Esophagus squamous epithelium (tissue), 5 donors: ENCODE results near the gene CREBBP. TPM values are rescaled to one million over a fixed set of nuclear protein-coding genes. Genes with fewer than 3 reads are reported as not detected.

Experiments used
- DNase-seq: peaks from one replicate; lab custom pipeline; 2025; lab: John Stamatoyannopoulos, UW
- H3K27ac ChIP-seq, 4 donors: fragments of 200-600 bp; sonication (generic); one replicate each; pipeline ENCODE4 v1.5.1; 2016 to 2019; ENCODE audit warnings: mild to moderate bottlenecking in 1 of 4
- H3K27me3 ChIP-seq, 4 donors: fragments of 200-600 bp; sonication (generic); 1 replicate in 3 of 4; 2 replicates in 1 of 4; pipeline versions ENCODE4 v1.5.1 to v1.6.0; 2017 to 2021; ENCODE audit warnings: antibody characterized with exemption in 1 of 4
- H3K36me3 ChIP-seq, 3 donors: fragments of 200-600 bp; sonication (generic); one replicate each; pipeline ENCODE4 v1.5.1; 2016 to 2019
- H3K4me1 ChIP-seq, 3 donors: fragments of 200-600 bp; sonication (generic); one replicate each; pipeline ENCODE4 v1.5.1; 2017 to 2019
- H3K4me3 ChIP-seq, 4 donors: fragments of 200-600 bp; sonication (generic); 1 replicate in 3 of 4; 2 replicates in 1 of 4; pipeline ENCODE4 v1.5.1; 2016 to 2019; ENCODE audit warnings: mild to moderate bottlenecking in 2 of 4, moderate library complexity in 1 of 4
- H3K9me3 ChIP-seq, 3 donors: fragments of 200-600 bp; sonication (generic); one replicate each; pipeline ENCODE4 v1.5.1; 2016 to 2019
- POLR2A ChIP-seq, 4 donors: fragments of 450-650 bp; IDR thresholded peaks; one replicate each; pipeline ENCODE4 v1.6.1; 2017; ENCODE audit warnings: antibody characterized with exemption in 4 of 4, mild to moderate bottlenecking in 4 of 4, moderate library complexity in 3 of 4
- WGBS, 2 donors: methylation state at CpG; one replicate each; pipeline ENCODE4 v1.1.5; 2018; 5-methylcytosine and 5-hydroxymethylcytosine counted together
- intact Hi-C: fragments of 100-400 bp; cut with DNase I; formaldehyde crosslinking; loops from one replicate; pipeline ENCODE4 v1.15.0; 2022
- total RNA-seq, 4 donors: library from RNA; depleted of rRNA; stranded (reverse); fragments of >200 nt; gene quantifications; one replicate each; pipeline ENCODE4 v1.1.0, GENCODE V29; 2016
- TF ChIP-seq, protein P1 (sequence below), 6 experiments: fragments of 450-650 bp in 4 of 6; fragments of 200-600 bp in 2 of 6; sonication (generic) in 2 of 6; IDR thresholded peaks; one replicate each; pipeline ENCODE4 v1.5.1; 2016 to 2019; ENCODE audit warnings: antibody characterized with exemption in 6 of 6, mild to moderate bottlenecking in 4 of 6, moderate library complexity in 4 of 6
- donor health status: DM: yes; HTN: yes; CAD: no.

CREBBP gene
- total RNA-seq, 4 donors from 2014 or later, result 14.5 to 53.6 (median 37.5) TPM

DNA sequence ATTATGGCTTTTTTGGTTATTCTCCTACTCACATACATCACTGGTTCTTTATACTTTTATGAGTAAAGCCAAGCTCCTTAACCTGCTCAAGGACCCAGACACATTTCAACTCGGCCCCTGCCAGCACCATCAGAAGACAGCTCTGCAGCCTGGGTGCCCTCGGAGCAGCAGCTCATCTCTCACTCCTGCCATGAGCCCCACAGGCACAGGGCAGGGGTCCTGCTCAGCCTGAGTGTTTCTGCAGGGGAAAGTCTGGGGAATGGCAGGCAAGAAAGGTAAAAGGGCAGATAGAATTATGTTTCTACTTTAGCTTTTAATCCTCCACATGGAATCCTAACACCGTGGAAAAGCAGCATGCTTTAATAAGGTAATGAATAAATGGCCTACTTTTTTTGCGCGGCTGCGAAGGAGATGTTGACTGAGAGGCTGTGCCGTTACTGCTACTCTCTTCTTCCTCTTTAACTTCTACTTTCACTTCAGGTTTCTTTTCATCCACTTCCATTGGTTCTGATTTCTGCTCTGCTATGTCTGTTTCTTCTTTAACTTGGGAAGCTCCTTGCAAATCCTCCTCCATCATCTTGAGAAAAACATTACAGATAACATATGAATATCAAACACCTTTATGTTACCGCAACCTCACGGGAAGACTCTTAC, 113.1 kb downstream of the CREBBP start:
- WGBS, 2 donors, result 87 to 95% methylated on average over 7 to 9 of the region's 9 CpGs
- Histone ChIP-seq H3K9me3 (no peaks in the 10 kb centered on the region), H3K4me1 (peaks cover 0 to 8% (median 3%) of the 10 kb centered on the region in 3 donors), H3K27ac (no peak overlapping the region), H3K36me3 (peaks cover 23 to 100% (median 69%) of the 10 kb centered on the region in 3 donors), H3K27me3 (no peaks in the 10 kb centered on the region), H3K4me3 (no peak overlapping the region)
- TF ChIP-seq, protein P1, sequence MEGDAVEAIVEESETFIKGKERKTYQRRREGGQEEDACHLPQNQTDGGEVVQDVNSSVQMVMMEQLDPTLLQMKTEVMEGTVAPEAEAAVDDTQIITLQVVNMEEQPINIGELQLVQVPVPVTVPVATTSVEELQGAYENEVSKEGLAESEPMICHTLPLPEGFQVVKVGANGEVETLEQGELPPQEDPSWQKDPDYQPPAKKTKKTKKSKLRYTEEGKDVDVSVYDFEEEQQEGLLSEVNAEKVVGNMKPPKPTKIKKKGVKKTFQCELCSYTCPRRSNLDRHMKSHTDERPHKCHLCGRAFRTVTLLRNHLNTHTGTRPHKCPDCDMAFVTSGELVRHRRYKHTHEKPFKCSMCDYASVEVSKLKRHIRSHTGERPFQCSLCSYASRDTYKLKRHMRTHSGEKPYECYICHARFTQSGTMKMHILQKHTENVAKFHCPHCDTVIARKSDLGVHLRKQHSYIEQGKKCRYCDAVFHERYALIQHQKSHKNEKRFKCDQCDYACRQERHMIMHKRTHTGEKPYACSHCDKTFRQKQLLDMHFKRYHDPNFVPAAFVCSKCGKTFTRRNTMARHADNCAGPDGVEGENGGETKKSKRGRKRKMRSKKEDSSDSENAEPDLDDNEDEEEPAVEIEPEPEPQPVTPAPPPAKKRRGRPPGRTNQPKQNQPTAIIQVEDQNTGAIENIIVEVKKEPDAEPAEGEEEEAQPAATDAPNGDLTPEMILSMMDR (IDR thresholded peaks at IDR 0.05), result no peak
- no peak for TF ChIP-seq POLR2A (IDR thresholded peaks at IDR 0.05)
- intact Hi-C loops, result no loop called here
- no peak for DNase-seq

GRCh38 chr16:3766177-3766576, 114.3 kb downstream of the CREBBP start:
- 94 to 95% methylated on average over 3 of the region's 3 CpGs for WGBS, 2 donors
- Histone ChIP-seq H3K36me3 (peaks cover 23 to 100% (median 73%) of the 10 kb centered on the region in 3 donors), H3K27ac (no peak overlapping the region), H3K9me3 (no peaks in the 10 kb centered on the region), H3K4me1 (peaks cover 0 to 8% (median 0%) of the 10 kb centered on the region in 3 donors), H3K27me3 (no peaks in the 10 kb centered on the region), H3K4me3 (no peak overlapping the region)
- intact Hi-C loops, result no loop called here
- no peak for DNase-seq
- TF ChIP-seq, protein P1 (IDR thresholded peaks at IDR 0.05), result no peak
- no peak for TF ChIP-seq POLR2A (IDR thresholded peaks at IDR 0.05)

- DNase-seq, result no peak
- TF ChIP-seq, protein P1 (IDR thresholded peaks at IDR 0.05), result no peak
- no peak for TF ChIP-seq POLR2A (IDR thresholded peaks at IDR 0.05)
- intact Hi-C loops, result no loop called here
- Histone ChIP-seq H3K4me1 (peaks cover 0 to 8% (median 0%) of the 10 kb centered on the region in 3 donors), H3K27ac (no peak overlapping the region), H3K27me3 (no peaks in the 10 kb centered on the region), H3K4me3 (no peak overlapping the region), H3K9me3 (no peaks in the 10 kb centered on the region), H3K36me3 (peaks cover 13 to 100% (median 58%) of the 10 kb centered on the region in 3 donors)
- WGBS, 2 donors, result 94 to 100% methylated on average over 3 of the region's 3 CpGs
These were observed 116.1 kb downstream of the CREBBP start for GRCh38 chr16:3764409-3764808.

GRCh38 chr16:3762107-3762750, 118.3 kb downstream of the CREBBP start:
- Histone ChIP-seq H3K9me3 (no peaks in the 10 kb centered on the region), H3K4me3 (no peak overlapping the region), H3K27me3 (no peaks in the 10 kb centered on the region), H3K36me3 (peaks cover 13 to 100% (median 45%) of the 10 kb centered on the region in 3 donors), H3K27ac (no peak overlapping the region), H3K4me1 (peaks cover 0 to 8% (median 0%) of the 10 kb centered on the region in 3 donors)
- TF ChIP-seq, protein P1 (IDR thresholded peaks at IDR 0.05), result no peak
- no peak for TF ChIP-seq POLR2A (IDR thresholded peaks at IDR 0.05)
- DNase-seq, result no peak
- WGBS, 2 donors, result 88% methylated on average over 14 to 24 of the region's 25 CpGs
- intact Hi-C loops, result no loop called here
